Astrocyte (in vitro differentiated cells and primary cell): ENCODE data around the gene KIAA1210.

Experiments used
- EZH2 ChIP-seq: IDR thresholded peaks from 2 replicates; pipeline ENCODE4 v1.6.1; 2012; ENCODE audit warnings: mild to moderate bottlenecking, low read length, inconsistent platforms; ENCODE audit not compliant: insufficient read depth
- TF ChIP-seq, protein P1 (sequence below): IDR thresholded peaks from 2 replicates; pipeline ENCODE4 v1.5.1; 2011; ENCODE audit warnings: low read depth, mild to moderate bottlenecking, inconsistent platforms, low read length, moderate library complexity; ENCODE audit not compliant: insufficient read depth

DNA sequence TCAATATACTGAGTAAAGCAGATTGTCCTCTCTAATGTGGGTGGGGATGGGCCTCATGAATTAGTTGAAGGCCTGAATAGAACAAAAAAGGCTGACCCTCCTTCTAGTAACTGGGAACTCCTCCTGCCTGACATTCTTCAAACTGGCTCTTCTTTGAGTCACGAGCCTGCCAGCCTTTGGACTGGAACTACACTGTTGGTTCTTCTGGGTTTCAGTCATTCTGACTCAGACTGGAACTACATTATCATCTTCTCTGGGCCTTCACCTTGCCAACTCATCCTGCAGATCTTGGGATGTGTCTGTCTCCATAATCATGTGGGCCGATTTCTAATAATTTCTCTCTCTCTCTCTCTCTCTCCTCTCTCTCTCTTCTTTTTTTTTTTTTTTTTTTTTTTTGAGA lies 81.7 kb downstream of the KIAA1210 start:
- TF ChIP-seq, protein P1, sequence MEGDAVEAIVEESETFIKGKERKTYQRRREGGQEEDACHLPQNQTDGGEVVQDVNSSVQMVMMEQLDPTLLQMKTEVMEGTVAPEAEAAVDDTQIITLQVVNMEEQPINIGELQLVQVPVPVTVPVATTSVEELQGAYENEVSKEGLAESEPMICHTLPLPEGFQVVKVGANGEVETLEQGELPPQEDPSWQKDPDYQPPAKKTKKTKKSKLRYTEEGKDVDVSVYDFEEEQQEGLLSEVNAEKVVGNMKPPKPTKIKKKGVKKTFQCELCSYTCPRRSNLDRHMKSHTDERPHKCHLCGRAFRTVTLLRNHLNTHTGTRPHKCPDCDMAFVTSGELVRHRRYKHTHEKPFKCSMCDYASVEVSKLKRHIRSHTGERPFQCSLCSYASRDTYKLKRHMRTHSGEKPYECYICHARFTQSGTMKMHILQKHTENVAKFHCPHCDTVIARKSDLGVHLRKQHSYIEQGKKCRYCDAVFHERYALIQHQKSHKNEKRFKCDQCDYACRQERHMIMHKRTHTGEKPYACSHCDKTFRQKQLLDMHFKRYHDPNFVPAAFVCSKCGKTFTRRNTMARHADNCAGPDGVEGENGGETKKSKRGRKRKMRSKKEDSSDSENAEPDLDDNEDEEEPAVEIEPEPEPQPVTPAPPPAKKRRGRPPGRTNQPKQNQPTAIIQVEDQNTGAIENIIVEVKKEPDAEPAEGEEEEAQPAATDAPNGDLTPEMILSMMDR: no peak
- no peak for TF ChIP-seq EZH2
